Adrenal gland (tissue), 5 donors: ENCODE results near the gene SAXO2.
"Not testable (repeated sequence)": the region's sequence is repeated elsewhere in the genome, so short reads cannot be mapped to it uniquely, and the experiment has no call there.

Experiments used
- POLR2A ChIP-seq, 2 donors: fragments of 450-650 bp; IDR thresholded peaks; one replicate each; pipeline ENCODE4 v1.6.1; 2017; ENCODE audit warnings: antibody characterized with exemption in 2 of 2, mild to moderate bottlenecking in 2 of 2, moderate library complexity in 1 of 2
- TF ChIP-seq, protein P1 (sequence below), 6 experiments: fragments of 450-650 bp in 4 of 6; fragments of 200-600 bp in 2 of 6; sonication (generic) in 1 of 6; IDR thresholded peaks; 1 replicate in 5 of 6; 2 replicates in 1 of 6; pipeline versions ENCODE4 v1.5.1 to v1.8.0; 2016 to 2021; ENCODE audit warnings: antibody characterized with exemption in 6 of 6, mild to moderate bottlenecking in 2 of 6, moderate library complexity in 1 of 6
- donor health status: DM: no; HTN: no; CAD: no.

DNA sequence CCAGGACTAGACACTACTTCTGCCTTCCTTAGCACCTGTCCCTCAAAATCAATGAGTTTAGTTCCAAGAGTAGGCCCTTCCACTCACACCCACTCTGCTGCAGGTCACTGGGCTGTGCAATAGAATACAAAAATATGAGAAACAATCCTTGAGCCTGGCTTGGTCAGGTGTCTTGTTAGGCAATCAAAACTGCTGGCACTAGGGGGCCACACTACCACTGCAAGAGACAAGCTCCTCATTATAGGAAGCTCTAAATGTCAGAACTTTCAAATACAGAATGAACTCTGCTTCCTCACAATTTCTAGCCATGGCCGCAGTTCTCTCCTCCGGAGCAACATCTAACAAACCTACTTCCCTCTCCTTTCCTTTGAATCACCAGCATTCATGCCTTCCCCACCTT lies 41.1 kb upstream of the SAXO2 start:
- TF ChIP-seq, protein P1, sequence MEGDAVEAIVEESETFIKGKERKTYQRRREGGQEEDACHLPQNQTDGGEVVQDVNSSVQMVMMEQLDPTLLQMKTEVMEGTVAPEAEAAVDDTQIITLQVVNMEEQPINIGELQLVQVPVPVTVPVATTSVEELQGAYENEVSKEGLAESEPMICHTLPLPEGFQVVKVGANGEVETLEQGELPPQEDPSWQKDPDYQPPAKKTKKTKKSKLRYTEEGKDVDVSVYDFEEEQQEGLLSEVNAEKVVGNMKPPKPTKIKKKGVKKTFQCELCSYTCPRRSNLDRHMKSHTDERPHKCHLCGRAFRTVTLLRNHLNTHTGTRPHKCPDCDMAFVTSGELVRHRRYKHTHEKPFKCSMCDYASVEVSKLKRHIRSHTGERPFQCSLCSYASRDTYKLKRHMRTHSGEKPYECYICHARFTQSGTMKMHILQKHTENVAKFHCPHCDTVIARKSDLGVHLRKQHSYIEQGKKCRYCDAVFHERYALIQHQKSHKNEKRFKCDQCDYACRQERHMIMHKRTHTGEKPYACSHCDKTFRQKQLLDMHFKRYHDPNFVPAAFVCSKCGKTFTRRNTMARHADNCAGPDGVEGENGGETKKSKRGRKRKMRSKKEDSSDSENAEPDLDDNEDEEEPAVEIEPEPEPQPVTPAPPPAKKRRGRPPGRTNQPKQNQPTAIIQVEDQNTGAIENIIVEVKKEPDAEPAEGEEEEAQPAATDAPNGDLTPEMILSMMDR (IDR thresholded peaks at IDR 0.05), result not testable (repeated sequence)
- TF ChIP-seq POLR2A (IDR thresholded peaks at IDR 0.05), result not testable (repeated sequence)
